ENCODE measurements around the gene MLNR.

The MLNR gene

DNA sequence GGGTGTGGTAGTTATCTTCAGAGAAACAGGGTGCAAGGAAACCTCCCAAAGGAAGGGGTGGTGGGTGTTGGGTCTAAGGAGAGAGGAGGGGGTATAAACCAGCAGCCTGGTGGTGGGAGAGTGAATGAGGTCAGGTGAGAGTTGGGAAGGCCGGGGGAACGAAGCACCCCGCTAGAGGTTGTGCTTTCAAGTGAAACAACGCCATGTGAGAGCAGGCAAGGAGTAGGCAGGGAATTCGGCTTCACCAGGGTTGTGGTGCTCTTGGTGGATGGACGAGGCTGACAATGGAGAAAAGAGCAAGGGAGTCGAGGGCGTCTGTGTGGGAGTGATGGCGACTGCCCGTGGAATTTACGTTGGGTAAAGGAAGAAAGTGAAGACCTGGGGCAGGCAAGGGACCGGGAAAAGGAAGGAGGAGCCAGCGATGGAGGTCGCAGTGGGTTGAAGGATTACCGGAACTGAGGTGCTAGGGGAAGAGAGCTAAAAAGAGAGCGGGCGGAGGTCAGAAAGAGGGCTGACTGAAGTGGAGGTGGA, 2.1 kb upstream of the MLNR start:
- no peak overlapping the region for H3K4me3 ChIP-seq (ENCODE audit: low read length)
- no peak for TF ChIP-seq ZNF274 (IDR thresholded peaks at IDR 0.05; ENCODE audit: low read depth, low read length)

DNA sequence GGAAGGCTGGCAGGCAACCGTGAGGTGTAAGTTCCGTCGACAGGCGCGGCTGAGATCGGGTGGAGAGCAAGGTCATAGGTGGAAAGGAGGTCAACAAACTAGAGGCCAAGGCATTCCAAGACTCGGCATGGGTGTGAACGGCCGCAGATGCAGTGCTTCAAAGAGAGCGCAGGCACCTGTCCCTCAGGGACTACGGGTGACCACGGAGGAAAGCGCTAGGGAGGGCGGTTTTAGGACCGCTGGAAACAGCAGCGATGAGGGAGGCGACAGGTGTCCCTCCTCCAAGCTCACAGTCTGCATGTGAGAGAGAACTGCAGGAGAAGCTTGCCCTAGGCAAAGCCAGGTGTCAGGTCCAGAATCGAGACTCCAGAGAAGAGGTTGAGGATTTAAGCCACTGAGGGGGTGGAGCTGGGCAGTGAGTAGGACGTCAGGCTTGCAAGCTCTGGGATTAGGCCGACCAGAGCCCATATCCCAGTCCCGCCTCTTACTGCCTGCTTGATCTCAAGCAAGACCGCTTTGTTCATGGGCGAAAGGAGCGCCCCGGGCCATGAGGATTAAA, 1.6 kb upstream of the MLNR start:
- no peak for TF ChIP-seq ZNF274 (IDR thresholded peaks at IDR 0.05; ENCODE audit: low read depth, low read length)
- H3K4me3 ChIP-seq (ENCODE audit: low read length), result no peak overlapping the region

DNA sequence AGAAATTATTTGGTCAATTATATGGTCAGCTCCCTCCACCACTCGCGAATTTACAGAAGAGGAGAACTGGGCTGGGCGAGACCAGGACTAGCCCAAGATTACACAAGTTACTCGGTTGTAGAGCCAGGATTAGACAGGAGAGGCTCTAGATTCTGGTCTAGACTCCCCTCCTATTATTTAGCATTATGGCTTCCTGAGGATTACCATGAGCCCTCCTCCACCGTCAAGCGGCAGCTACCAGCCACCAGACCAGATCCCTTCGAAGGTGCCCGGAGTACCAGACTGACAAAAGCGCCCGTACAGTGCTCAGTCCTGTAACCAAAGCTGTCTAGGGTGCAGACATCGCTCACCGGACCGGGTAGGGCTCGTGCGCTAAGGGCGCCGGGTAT, 497 bp upstream of the MLNR start:
- no peak for TF ChIP-seq ZNF274 (IDR thresholded peaks at IDR 0.05; ENCODE audit: low read depth, low read length)
- H3K4me3 ChIP-seq (ENCODE audit: low read length), result peak overlapping the region; percentile 9; the same call in 1 of the 2 replicates

DNA sequence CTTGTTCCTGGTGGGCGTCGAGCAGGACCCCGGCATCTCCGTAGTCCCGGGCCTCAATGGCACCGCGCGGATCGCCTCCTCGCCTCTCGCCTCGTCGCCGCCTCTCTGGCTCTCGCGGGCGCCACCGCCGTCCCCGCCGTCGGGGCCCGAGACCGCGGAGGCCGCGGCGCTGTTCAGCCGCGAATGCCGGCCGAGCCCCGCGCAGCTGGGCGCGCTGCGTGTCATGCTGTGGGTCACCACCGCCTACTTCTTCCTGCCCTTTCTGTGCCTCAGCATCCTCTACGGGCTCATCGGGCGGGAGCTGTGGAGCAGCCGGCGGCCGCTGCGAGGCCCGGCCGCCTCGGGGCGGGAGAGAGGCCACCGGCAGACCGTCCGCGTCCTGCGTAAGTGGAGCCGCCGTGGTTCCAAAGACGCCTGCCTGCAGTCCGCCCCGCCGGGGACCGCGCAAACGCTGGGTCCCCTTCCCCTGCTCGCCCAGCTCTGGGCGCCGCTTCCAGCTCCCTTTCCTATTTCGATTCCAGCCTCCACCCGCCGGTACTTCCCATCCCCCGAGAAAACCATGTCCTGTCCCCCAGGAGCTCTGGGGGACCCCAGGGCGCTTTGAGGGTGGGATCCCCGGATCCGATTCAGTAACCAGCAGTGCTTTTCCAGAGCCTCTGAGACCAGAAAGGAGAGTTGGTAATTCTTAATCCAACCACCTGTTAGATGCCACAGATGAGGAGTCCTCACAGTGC, 885 bp downstream of the MLNR start:
- H3K4me3 ChIP-seq (ENCODE audit: low read length), result no peak overlapping the region; the same call in 1 of the 2 replicates
- no peak for TF ChIP-seq ZNF274 (IDR thresholded peaks at IDR 0.05; ENCODE audit: low read depth, low read length)

DNA sequence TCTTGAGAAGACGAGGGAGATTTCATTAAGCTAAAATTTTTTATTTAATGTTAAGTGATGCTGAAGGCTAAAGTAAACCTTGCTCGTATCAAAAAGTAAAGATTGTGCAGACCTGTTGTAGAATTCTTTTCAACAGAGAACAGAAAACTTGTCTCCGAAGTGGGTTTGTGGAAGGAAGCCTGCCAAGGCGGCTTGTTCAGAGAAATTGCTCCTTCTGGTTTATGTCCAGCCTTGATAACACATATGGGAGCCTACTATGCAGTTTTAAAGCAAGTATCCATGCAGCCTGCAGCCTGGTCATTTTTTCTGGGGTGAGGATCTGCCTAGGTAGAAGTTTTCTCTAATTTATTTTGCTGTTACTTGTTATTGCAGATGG, 1.4 kb downstream of the MLNR start:
- TF ChIP-seq ZNF274 (IDR thresholded peaks at IDR 0.05; ENCODE audit: low read depth, low read length), result no peak
- H3K4me3 ChIP-seq (ENCODE audit: low read length), result no peak overlapping the region

DNA sequence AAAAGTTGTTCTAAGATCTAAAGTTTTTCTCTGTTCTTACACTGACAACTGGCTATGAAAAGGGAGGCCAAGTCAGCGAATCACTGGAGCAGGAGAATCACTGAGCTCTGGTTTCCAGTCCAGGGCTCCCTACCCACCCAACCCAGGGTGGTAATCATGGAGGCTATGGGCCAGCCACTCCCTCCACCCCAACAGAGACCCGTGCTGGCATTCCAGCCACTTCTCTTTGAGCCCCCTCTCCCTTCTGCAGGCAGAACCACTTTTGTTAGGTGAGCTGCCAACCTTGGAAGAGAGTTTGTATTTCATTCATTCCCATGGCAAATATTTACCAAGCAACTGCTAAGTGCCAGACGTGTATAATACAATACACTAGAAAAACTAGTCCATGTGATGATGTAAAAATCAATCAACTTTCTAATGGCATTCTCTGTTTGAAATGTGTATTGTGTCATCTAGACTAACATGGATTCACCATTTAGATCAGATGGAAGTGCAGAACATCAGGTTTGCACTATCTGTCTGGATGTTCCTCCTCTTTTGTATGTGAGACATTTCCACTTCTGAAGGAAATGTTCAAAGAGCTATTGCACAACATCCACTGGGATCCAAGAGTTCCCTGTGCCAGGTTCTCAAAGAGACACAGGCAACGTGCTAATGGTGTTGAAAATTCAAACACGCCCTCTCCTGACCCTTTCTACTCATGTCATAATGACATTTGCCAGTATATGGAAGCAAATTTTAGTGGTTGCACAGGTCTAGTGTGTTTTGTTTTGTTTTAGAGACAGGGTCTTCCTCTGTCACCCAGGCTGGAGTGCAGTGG, 5.3 kb downstream of the MLNR start:
- no peak for TF ChIP-seq ZNF274 (IDR thresholded peaks at IDR 0.05; ENCODE audit: low read depth, low read length)
- no peak overlapping the region for H3K4me3 ChIP-seq (ENCODE audit: low read length)

DNA sequence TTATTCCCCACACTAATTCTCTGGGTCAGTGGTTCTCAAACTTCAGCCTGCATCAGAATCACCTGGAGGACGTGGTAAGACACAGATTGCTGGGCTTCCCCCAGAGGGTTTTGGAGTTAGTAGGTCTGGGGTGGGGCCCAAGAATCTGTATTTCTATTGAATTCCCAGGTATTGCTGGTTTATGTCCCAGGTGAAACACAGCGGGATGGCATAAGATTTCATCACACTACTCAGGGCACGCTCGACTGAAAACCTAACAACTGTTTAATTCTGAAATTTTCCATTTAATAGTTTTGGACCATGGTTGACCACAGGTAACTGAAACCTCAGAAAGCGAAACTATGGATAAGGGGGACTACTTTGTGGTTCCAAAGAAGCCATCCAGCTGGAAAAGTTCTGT, 6.5 kb downstream of the MLNR start:
- H3K4me3 ChIP-seq (ENCODE audit: low read length), result no peak overlapping the region
- no peak for TF ChIP-seq ZNF274 (IDR thresholded peaks at IDR 0.05; ENCODE audit: low read depth, low read length)

DNA sequence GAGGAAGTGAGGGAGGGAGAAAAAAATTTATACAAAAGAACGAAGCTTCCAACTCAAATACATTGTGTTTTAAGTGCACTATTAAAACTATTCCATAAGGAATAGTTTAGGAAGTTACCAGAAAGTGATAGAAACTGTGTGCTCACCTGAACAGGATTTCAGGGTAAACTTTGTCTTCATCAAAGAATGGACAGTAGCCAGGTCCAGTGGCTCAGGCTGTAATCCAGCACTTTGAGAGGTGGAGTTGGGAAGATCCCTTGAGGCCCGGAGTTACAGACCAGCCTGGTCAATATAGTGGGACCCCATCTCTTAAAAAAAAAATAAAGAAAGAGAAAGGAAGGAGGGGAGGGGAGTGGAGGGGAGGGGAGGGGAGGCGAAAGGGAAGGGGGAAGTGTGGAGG, 14.6 kb downstream of the MLNR start:
- H3K4me3 ChIP-seq (ENCODE audit: low read length), result no peak overlapping the region
- no peak for TF ChIP-seq ZNF274 (IDR thresholded peaks at IDR 0.05; ENCODE audit: low read depth, low read length)

DNA sequence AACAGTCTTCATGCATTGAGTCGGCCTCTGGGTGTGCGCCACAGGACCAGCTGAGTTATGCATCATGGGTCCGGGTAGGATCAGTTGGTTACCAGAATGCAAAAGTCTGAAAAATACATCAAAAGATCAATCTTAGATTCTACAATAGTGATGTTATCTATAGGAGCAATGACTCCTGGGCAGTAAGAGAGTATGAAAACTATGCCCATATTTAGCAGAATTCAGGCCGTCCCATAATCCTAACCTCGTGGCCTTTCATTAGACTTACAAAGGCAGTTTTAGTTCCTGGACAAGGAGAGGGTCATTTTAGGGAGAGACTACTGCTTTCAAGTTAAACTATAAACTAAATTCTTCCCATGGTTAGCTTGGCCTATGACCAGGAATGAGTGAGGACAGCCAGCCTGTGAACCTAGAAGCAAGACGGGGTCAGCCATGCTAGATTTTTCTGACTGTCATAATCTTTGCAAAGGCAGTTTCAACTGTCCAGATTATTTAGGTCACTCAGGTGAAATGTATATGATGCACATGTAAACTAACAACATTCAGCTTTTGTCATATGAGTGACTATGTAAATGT, 15.8 kb downstream of the MLNR start:
- no peak overlapping the region for H3K4me3 ChIP-seq (ENCODE audit: low read length)
- TF ChIP-seq ZNF274 (IDR thresholded peaks at IDR 0.05; ENCODE audit: low read depth, low read length), result no peak

DNA sequence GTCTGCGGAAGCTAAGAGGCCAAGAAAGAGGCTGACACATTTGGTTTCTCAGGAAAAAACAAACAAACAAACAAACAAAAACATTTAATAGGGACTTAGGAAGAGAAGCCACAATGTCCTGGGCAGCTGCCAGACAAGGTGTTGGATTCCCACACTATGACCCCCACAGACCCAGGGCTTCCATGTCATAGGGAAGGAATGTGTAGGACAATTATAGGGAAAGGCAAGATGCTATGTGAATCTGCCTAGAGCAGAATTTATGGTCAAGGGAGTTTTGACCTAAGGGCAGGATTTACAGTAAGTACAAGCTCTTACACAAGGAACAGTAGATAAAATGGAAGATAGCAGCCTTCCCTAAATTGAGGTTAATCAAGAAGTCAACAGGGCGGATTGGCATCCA, 18.5 kb downstream of the MLNR start:
- no peak for TF ChIP-seq ZNF274 (IDR thresholded peaks at IDR 0.05; ENCODE audit: low read depth, low read length)

DNA sequence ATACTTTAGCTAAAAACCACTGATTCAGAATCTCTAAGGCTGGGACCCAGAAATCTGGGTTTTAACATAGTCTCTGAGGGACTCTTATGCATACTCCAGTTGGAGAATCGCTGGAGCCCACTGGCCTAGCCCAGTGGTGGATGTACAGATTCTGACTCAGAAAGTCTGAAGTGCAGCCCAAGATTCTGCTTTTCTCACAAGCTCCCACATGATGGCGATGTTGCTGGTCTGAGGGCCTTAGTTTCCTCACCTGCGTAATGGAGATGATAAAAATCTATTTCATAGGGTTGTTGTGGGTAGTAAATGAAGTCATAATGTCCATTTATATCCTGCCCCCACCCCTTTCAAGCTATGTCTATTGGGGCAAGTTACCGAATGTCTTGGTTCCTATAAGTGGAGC, 19.9 kb downstream of the MLNR start:
- TF ChIP-seq ZNF274 (IDR thresholded peaks at IDR 0.05; ENCODE audit: low read depth, low read length), result no peak
- H3K4me3 ChIP-seq (ENCODE audit: low read length), result no peak overlapping the region

More for the DNA sequence above, 18.5 kb downstream of the MLNR start:
- no peak overlapping the region for H3K4me3 ChIP-seq (ENCODE audit: low read length)

DNA sequence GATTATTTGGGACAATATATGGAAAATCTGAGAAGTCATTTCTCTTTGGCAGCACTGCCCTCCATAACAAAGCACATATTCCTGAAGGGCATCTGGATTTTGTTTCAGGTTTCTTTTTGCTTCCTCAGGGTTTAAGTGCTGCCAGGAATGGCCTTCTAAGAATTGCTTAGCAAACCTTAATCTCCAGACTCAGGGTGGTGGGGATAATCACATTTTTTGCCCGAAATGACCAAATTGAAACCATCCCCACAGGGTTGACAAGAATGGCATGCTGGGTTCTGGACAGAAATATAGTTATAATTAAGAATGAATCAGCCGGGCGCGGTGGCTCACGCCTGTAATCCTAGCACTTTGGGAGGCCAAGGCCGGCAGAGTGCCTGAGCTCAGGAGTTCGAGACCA, 21.2 kb downstream of the MLNR start:
- TF ChIP-seq ZNF274 (IDR thresholded peaks at IDR 0.05; ENCODE audit: low read depth, low read length), result no peak
- H3K4me3 ChIP-seq (ENCODE audit: low read length), result no peak overlapping the region

DNA sequence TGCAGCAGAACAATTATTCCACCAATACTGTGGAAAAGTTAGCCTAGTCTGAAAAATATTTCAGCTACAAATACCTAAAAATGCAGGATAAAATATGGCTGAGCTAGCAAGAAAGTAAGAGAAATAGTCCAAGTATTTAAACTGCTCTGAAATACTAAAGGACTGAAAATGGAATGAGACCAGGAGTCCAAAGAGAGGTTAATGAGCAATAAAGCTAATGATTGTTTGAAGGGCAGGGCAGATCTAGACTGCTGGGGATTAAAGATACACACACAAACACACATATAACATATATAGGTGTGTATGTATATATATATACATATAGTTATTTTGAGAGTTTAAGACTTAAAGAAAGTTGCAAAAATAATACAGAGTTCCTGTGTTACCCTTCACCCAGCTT, 25.0 kb downstream of the MLNR start:
- no peak for TF ChIP-seq ZNF274 (IDR thresholded peaks at IDR 0.05; ENCODE audit: low read depth, low read length)
- no peak overlapping the region for H3K4me3 ChIP-seq (ENCODE audit: low read length)

DNA sequence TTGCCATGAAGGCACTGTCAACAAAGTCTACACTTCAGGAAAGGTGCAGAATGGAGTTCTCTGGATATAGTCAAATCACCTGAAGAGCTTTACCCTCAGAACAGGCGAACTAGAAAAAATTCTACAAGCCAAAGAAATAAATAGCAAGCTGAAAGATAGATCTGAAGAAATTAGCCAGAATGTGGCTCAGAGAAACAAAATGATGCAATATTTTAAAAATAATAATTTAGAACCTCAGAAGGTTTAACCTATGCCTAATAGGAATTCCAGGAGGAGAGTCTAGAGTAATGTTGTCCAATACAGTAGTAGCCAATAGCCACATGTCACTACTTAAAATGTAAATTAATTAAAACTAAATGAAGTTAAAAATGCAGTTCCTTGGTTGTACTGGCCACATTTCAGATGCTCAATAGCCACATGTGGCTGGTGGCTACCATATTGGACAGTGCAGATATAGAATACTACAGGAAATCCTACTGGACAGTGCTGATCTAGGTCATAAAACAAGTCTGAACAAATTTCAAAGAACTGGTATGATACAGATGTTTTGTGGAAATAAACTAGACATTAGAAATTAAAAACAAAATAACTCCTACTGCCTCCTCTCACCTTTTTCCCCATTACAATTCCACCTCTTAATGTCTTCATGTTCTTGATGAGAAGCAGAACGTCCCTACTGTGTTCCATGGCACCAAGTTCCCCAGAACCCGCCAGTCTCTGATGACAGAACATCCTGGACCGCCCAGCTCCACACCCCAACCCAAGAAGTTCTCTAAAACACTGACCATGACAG, 26.9 kb downstream of the MLNR start:
- no peak for TF ChIP-seq ZNF274 (IDR thresholded peaks at IDR 0.05; ENCODE audit: low read depth, low read length)
- H3K4me3 ChIP-seq (ENCODE audit: low read length), result peak overlapping the region; percentile 75

Data from GM08714 (cell line).